ENCODE measurements around the gene GABARAP. TPM values are rescaled to one million over a fixed set of nuclear protein-coding genes. Genes with fewer than 3 reads are reported as not detected.
A peak's percentile ranks its signal among the peaks of the same experiment; 100 is the strongest.

Gene GABARAP
- total and polyA plus RNA-seq, 10 of the 15 experiments (the other 5 are each of a cell fraction or from before 2014, with no cell fraction given): 134 to 613 (median 285) TPM

- no peak for TF ChIP-seq NR2C2 (IDR thresholded peaks at IDR 0.05; ENCODE audit: borderline replicate concordance, control insufficient read depth, insufficient read length, low read depth)
- TF ChIP-seq FOXK2 (IDR thresholded peaks at IDR 0.05): peak; percentile 84
- no peak for TF ChIP-seq TCF7 (IDR thresholded peaks at IDR 0.05; ENCODE audit: borderline replicate concordance)
- peak; percentile 75 for TF ChIP-seq TCF3 (IDR thresholded peaks at IDR 0.05; ENCODE audit: borderline replicate concordance, insufficient read depth, low read depth, low read length)
- TF ChIP-seq POLR2AphosphoS2 (IDR thresholded peaks at IDR 0.05; ENCODE audit: low read depth, low read length): peak; percentile 97
- TF ChIP-seq PML (IDR thresholded peaks at IDR 0.05; ENCODE audit: low read length): peak; percentile 93
- peak; percentile 95 for TF ChIP-seq SKIL (IDR thresholded peaks at IDR 0.05; ENCODE audit: low read depth, poor library complexity, severe bottlenecking)
- peak; percentile 99 for TF ChIP-seq RAD51 (IDR thresholded peaks at IDR 0.05)
- no peak for TF ChIP-seq CBX3 (IDR thresholded peaks at IDR 0.05; ENCODE audit: borderline replicate concordance, low read depth)
- peak; percentile 50; the same call in 1 of the 2 replicates for TF ChIP-seq CBFB (IDR thresholded peaks at IDR 0.05; ENCODE audit: low read depth)
- TF ChIP-seq IKZF1 (conservative IDR thresholded peaks at IDR 0.05): peak; percentile 62
- TF ChIP-seq JUND (IDR thresholded peaks at IDR 0.05; ENCODE audit: low read depth, low read length): no peak
- peak; percentile 87 for TF ChIP-seq ATF7 (IDR thresholded peaks at IDR 0.05; ENCODE audit: low read depth)
- TF ChIP-seq ZBED1 (IDR thresholded peaks at IDR 0.05; ENCODE audit: borderline replicate concordance): peak; percentile 73; the same call in 1 of the 2 replicates
- TF ChIP-seq BCL3 (IDR thresholded peaks at IDR 0.05; ENCODE audit: borderline replicate concordance, insufficient read depth, low read depth, low read length, poor library complexity, severe bottlenecking): peak; percentile 95
- TF ChIP-seq CEBPZ (IDR thresholded peaks at IDR 0.05; ENCODE audit: low read depth, low read length): no peak
- TF ChIP-seq KDM1A (IDR thresholded peaks at IDR 0.05; ENCODE audit: borderline replicate concordance): no peak
- no peak for TF ChIP-seq RCOR1 (conservative IDR thresholded peaks at IDR 0.05; ENCODE audit: low read depth, low read length)
- peak; percentile 45 to 57; a peak in 3 of 4 replicates for TF ChIP-seq IKZF2 (IDR thresholded peaks at IDR 0.05)
- TF ChIP-seq USF2 (IDR thresholded peaks at IDR 0.05; ENCODE audit: borderline replicate concordance, low read depth, low read length): peak; percentile 97
Measured at GRCh38 chr17:7242717-7243452, 636 bp upstream of the GABARAP start (continued).

All from GM12878 (cell line).